ENCODE measurements around the gene REC114.

- no peak for TF ChIP-seq TARDBP (IDR thresholded peaks at IDR 0.05)
- no peak for TF ChIP-seq FOXK2 (IDR thresholded peaks at IDR 0.05)
- no peak for TF ChIP-seq PKNOX1 (IDR thresholded peaks at IDR 0.05)
Observed at GRCh38 chr15:73573572-73573971, 130.6 kb downstream of the REC114 start.

Measured in HEK293T (cell line).